ENCODE data around the gene ODAD2.

GRCh38 chr10:27794157-27794556 is 204.7 kb downstream of the ODAD2 start:
- no peak for TF ChIP-seq EZH2 (IDR thresholded peaks at IDR 0.05)
- TF ChIP-seq, protein P1, sequence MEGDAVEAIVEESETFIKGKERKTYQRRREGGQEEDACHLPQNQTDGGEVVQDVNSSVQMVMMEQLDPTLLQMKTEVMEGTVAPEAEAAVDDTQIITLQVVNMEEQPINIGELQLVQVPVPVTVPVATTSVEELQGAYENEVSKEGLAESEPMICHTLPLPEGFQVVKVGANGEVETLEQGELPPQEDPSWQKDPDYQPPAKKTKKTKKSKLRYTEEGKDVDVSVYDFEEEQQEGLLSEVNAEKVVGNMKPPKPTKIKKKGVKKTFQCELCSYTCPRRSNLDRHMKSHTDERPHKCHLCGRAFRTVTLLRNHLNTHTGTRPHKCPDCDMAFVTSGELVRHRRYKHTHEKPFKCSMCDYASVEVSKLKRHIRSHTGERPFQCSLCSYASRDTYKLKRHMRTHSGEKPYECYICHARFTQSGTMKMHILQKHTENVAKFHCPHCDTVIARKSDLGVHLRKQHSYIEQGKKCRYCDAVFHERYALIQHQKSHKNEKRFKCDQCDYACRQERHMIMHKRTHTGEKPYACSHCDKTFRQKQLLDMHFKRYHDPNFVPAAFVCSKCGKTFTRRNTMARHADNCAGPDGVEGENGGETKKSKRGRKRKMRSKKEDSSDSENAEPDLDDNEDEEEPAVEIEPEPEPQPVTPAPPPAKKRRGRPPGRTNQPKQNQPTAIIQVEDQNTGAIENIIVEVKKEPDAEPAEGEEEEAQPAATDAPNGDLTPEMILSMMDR (IDR thresholded peaks at IDR 0.05 in 2 of 3, conservative IDR thresholded peaks at IDR 0.05 in 1 of 3; ENCODE audit: borderline replicate concordance in 1 of 3, insufficient read depth in 1 of 3, low read depth in 2 of 3, low read length in 2 of 3) = peak in 2 of 3 experiments; percentile 18 to 24; a peak in 2 of 6 replicates
- TF ChIP-seq RAD21 (IDR thresholded peaks at IDR 0.05; ENCODE audit: low read depth) = no peak
- no peak for TF ChIP-seq SIN3A (IDR thresholded peaks at IDR 0.05; ENCODE audit: low read depth)
- TF ChIP-seq JUND (IDR thresholded peaks at IDR 0.05) = no peak
- no peak for TF ChIP-seq ZNF274 (IDR thresholded peaks at IDR 0.05; ENCODE audit: low read depth, low read length)
- no peak for TF ChIP-seq SRF (IDR thresholded peaks at IDR 0.05; ENCODE audit: low read depth)
- TF ChIP-seq POLR2A (IDR thresholded peaks at IDR 0.05; ENCODE audit: borderline replicate concordance, extremely low read depth, insufficient read depth, insufficient read length) = no peak

All from HCT116 (cell line).